PC-3 (cell line): Measurements from ENCODE around the gene ARHGEF6. TPM values are rescaled to one million over a fixed set of nuclear protein-coding genes. Genes with fewer than 3 reads are reported as not detected.

Experiments
- ATAC-seq: fragments of 200-7000 bp; cut with Tn5 transposase; 2 replicates; pipeline ENCODE4 v1.9.1; 2020; ENCODE audit warnings: mild to moderate bottlenecking, moderate library complexity
- BruUV-seq: library from RNA; stranded (reverse); fragments of 400-500 nt; replicated peaks from 2 replicates; lab custom pipeline; 2021; lab: Mats Ljungman, UMichigan
- CTCF ChIA-PET: fragments of 300-600 bp; sonication (Branson Sonifier 250); formaldehyde crosslinking; loops from one replicate; lab custom pipeline; 2022; ENCODE audit warnings: antibody characterized with exemption; lab: Charles Lee
- POLR2A ChIA-PET: fragments of 300-600 bp; sonication (Branson Sonifier 250); formaldehyde crosslinking; loops from one replicate; lab custom pipeline; 2022; ENCODE audit warnings: antibody characterized with exemption; ENCODE audit not compliant: unreplicated experiment; lab: Charles Lee
- DNase-seq: peaks from one replicate; pipeline ENCODE4 v3.0.0-alpha.2; 2015
- H2AFZ ChIP-seq: fragments of 300-600 bp; sonication (generic); 2 replicates; pipeline ENCODE4 v1.6.0; 2016; ENCODE audit warnings: antibody characterized with exemption, low read length
- H3F3A ChIP-seq: fragments of 300-600 bp; sonication (generic); one replicate; pipeline ENCODE4 v1.6.0; 2017; ENCODE audit warnings: antibody characterized with exemption, low read length, control low read depth, mild to moderate bottlenecking; ENCODE audit not compliant: unreplicated experiment
- H3K27ac ChIP-seq: fragments of 300-600 bp; sonication (generic); 2 replicates; pipeline ENCODE4 v1.5.1; 2016; ENCODE audit warnings: mild to moderate bottlenecking, low read length
- H3K27me3 ChIP-seq: fragments of 300-600 bp; sonication (generic); 2 replicates; pipeline ENCODE4 v1.6.1; 2016; ENCODE audit warnings: low read length, mixed read lengths
- H3K36me3 ChIP-seq: fragments of 300-600 bp; sonication (generic); 2 replicates; pipeline ENCODE4 v1.6.1; 2016; ENCODE audit warnings: low read depth, mixed run types, low read length, mixed read lengths
- H3K4me1 ChIP-seq: fragments of 300-600 bp; sonication (generic); 2 replicates; pipeline ENCODE4 v1.5.1; 2016; ENCODE audit warnings: low read length; ENCODE audit not compliant: insufficient read depth
- H3K4me2 ChIP-seq: fragments of 300-600 bp; sonication (generic); 2 replicates; pipeline ENCODE4 v1.6.0; 2016; ENCODE audit warnings: low read length
- H3K4me3 ChIP-seq: fragments of 300-600 bp; sonication (generic); 2 replicates; pipeline ENCODE4 v1.5.1; 2016; ENCODE audit warnings: mild to moderate bottlenecking, low read length, mixed read lengths
- H3K79me2 ChIP-seq: fragments of 300-600 bp; sonication (generic); 2 replicates; pipeline ENCODE4 v1.6.1; 2017; ENCODE audit warnings: low read length, mixed read lengths
- H3K9ac ChIP-seq: fragments of 300-600 bp; sonication (generic); 2 replicates; pipeline ENCODE4 v1.6.0; 2016; ENCODE audit warnings: mild to moderate bottlenecking, low read length
- H3K9me2 ChIP-seq: fragments of 300-600 bp; sonication (generic); replicated peaks from 2 replicates; pipeline ENCODE4 v1.6.1; 2016; ENCODE audit warnings: mixed run types, low read length, mixed read lengths
- H3K9me3 ChIP-seq: fragments of 300-600 bp; sonication (generic); 2 replicates; pipeline ENCODE4 v1.6.1; 2016; ENCODE audit warnings: low read length, mixed read lengths
- H4K20me1 ChIP-seq: fragments of 300-600 bp; sonication (generic); 2 replicates; pipeline ENCODE4 v1.6.1; 2016; ENCODE audit warnings: low read length, mixed read lengths
- EZH2 ChIP-seq: fragments of 300-600 bp; sonication (generic); IDR thresholded peaks from one replicate; pipeline ENCODE4 v1.6.1; 2017; ENCODE audit warnings: antibody characterized with exemption, mild to moderate bottlenecking, low read length; ENCODE audit not compliant: unreplicated experiment
- EZH2phosphoT487 ChIP-seq: fragments of 300-600 bp; sonication (generic); IDR thresholded peaks from 2 replicates; pipeline ENCODE4 v1.6.1; 2018; ENCODE audit warnings: mild to moderate bottlenecking, antibody characterized with exemption, low read length, borderline replicate concordance
- intact Hi-C: fragments of 100-400 bp; cut with micrococcal nuclease; formaldehyde crosslinking; loops from 2 replicates; pipeline ENCODE4 v1.9.0; 2023
- total RNA-seq: library from RNA; depleted of rRNA; stranded (reverse); fragments of >200 nt; gene quantifications from 2 replicates; pipeline ENCODE4 v1.2.3, GENCODE V29; 2014
- TF ChIP-seq, protein P1 (sequence below): fragments of 300-600 bp; sonication (generic); conservative IDR thresholded peaks from 2 replicates; pipeline ENCODE4 v1.5.1; 2017; ENCODE audit warnings: antibody characterized with exemption, low read depth, mild to moderate bottlenecking, low read length

Gene ARHGEF6
- total RNA-seq, 1 experiment from 2014 or later, result 3.3 TPM

GRCh38 chrX:136828830-136829229 lies 48.1 kb upstream of the ARHGEF6 start:
- Histone ChIP-seq H2AFZ (no peak overlapping the region), H3K4me1 (no peaks in the 10 kb centered on the region; the same call in 1 of the 2 replicates), H3K36me3 (no peaks in the 10 kb centered on the region), H3K4me3 (no peak overlapping the region), H3K27me3 (no peaks in the 10 kb centered on the region), H3K27ac (no peak overlapping the region), H3F3A (no peaks in the 10 kb centered on the region), H3K79me2 (no peaks in the 10 kb centered on the region), H4K20me1 (no peaks in the 10 kb centered on the region), H3K9me2 (no peaks in the 10 kb centered on the region), H3K4me2 (no peak overlapping the region), H3K9me3 (no peaks in the 10 kb centered on the region), H3K9ac (no peak overlapping the region)
- ChIA-PET CTCF (no interaction called here), POLR2A (no interaction called here)
- DNase-seq, result no peak
- intact Hi-C loops, result no loop called here
- BruUV-seq, result no TSS peak
- no peak for TF ChIP-seq EZH2phosphoT487
- TF ChIP-seq EZH2, result no peak
- TF ChIP-seq, protein P1, sequence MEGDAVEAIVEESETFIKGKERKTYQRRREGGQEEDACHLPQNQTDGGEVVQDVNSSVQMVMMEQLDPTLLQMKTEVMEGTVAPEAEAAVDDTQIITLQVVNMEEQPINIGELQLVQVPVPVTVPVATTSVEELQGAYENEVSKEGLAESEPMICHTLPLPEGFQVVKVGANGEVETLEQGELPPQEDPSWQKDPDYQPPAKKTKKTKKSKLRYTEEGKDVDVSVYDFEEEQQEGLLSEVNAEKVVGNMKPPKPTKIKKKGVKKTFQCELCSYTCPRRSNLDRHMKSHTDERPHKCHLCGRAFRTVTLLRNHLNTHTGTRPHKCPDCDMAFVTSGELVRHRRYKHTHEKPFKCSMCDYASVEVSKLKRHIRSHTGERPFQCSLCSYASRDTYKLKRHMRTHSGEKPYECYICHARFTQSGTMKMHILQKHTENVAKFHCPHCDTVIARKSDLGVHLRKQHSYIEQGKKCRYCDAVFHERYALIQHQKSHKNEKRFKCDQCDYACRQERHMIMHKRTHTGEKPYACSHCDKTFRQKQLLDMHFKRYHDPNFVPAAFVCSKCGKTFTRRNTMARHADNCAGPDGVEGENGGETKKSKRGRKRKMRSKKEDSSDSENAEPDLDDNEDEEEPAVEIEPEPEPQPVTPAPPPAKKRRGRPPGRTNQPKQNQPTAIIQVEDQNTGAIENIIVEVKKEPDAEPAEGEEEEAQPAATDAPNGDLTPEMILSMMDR, result no peak
- no peak for ATAC-seq

GRCh38 chrX:136827026-136827425 lies 46.3 kb upstream of the ARHGEF6 start:
- H3K4me2 ChIP-seq, result no peak overlapping the region

GRCh38 chrX:136825771-136826170 lies 45.0 kb upstream of the ARHGEF6 start:
- no peak overlapping the region for H3K27ac ChIP-seq
- no peaks in the 10 kb centered on the region for H3K27me3 ChIP-seq
- POLR2A ChIA-PET, result no interaction called here
- no peaks in the 10 kb centered on the region for H3F3A ChIP-seq
- intact Hi-C loops, result no loop called here
- no peak overlapping the region for H2AFZ ChIP-seq
- peaks cover 11% of the 10 kb centered on the region; the same call in 1 of the 2 replicates for H3K4me1 ChIP-seq
- BruUV-seq, result no TSS peak
- H3K9ac ChIP-seq, result no peak overlapping the region
- CTCF ChIA-PET, result no interaction called here
- H3K4me2 ChIP-seq, result no peak overlapping the region
- no peaks in the 10 kb centered on the region for H3K79me2 ChIP-seq
- no peaks in the 10 kb centered on the region for H3K9me3 ChIP-seq
- H4K20me1 ChIP-seq, result no peaks in the 10 kb centered on the region
- TF ChIP-seq EZH2phosphoT487, result no peak
- TF ChIP-seq, protein P1, result no peak
- no peak for TF ChIP-seq EZH2
- DNase-seq (no peak), ATAC-seq (no peak)
- no peaks in the 10 kb centered on the region for H3K9me2 ChIP-seq
- H3K4me3 ChIP-seq, result no peak overlapping the region
- no peaks in the 10 kb centered on the region for H3K36me3 ChIP-seq

More at GRCh38 chrX:136827026-136827425, 46.3 kb upstream of the ARHGEF6 start:
- Histone ChIP-seq H3K9me3 (no peaks in the 10 kb centered on the region), H3K4me3 (no peak overlapping the region), H4K20me1 (no peaks in the 10 kb centered on the region), H3F3A (no peaks in the 10 kb centered on the region), H3K9ac (no peak overlapping the region), H3K36me3 (no peaks in the 10 kb centered on the region), H3K27ac (no peak overlapping the region), H3K4me1 (peaks cover 11% of the 10 kb centered on the region; the same call in 1 of the 2 replicates), H3K27me3 (no peaks in the 10 kb centered on the region), H3K9me2 (no peaks in the 10 kb centered on the region), H3K79me2 (no peaks in the 10 kb centered on the region), H2AFZ (no peak overlapping the region)
- ATAC-seq, result no peak
- DNase-seq, result no peak
- ChIA-PET CTCF (no interaction called here), POLR2A (no interaction called here)
- intact Hi-C loops, result no loop called here
- no TSS peak for BruUV-seq
- TF ChIP-seq EZH2phosphoT487 (no peak), EZH2 (no peak)
- TF ChIP-seq, protein P1, result no peak
